GM10266 (cell line): Measurements from ENCODE around the gene GRB14.

Experiments
- DNase-seq: peaks from one replicate; pipeline ENCODE4 v3.0.0; 2012; ENCODE audit errors: extremely low spot score
- TF ChIP-seq, protein P1 (sequence below): IDR thresholded peaks from 2 replicates; pipeline ENCODE4 v1.5.1; 2012; ENCODE audit warnings: mild to moderate bottlenecking, low read depth; ENCODE audit not compliant: control insufficient read depth, insufficient read depth; ENCODE audit errors: missing control alignments

GRB14 gene

DNA sequence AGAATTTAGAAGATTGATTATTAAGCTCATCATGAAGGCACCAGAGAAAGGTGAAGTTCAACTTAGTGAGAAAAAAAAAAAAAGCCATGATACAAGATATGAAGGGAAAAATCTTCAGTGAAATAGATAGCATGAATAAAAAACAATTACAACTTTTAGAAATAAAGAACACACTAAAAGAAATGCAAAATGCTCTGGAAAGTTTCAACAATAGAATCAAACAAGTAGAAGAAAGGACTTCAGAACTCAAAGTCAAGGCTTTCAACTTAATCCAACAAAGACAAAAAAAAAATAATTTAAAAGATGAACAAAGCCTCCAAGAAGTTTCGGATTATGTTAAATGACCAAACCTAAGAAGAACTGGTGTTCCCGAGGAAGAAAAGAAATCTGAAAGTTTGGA is 105.5 kb downstream of the GRB14 start:
- TF ChIP-seq, protein P1, sequence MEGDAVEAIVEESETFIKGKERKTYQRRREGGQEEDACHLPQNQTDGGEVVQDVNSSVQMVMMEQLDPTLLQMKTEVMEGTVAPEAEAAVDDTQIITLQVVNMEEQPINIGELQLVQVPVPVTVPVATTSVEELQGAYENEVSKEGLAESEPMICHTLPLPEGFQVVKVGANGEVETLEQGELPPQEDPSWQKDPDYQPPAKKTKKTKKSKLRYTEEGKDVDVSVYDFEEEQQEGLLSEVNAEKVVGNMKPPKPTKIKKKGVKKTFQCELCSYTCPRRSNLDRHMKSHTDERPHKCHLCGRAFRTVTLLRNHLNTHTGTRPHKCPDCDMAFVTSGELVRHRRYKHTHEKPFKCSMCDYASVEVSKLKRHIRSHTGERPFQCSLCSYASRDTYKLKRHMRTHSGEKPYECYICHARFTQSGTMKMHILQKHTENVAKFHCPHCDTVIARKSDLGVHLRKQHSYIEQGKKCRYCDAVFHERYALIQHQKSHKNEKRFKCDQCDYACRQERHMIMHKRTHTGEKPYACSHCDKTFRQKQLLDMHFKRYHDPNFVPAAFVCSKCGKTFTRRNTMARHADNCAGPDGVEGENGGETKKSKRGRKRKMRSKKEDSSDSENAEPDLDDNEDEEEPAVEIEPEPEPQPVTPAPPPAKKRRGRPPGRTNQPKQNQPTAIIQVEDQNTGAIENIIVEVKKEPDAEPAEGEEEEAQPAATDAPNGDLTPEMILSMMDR: no peak
- no peak for DNase-seq

DNA sequence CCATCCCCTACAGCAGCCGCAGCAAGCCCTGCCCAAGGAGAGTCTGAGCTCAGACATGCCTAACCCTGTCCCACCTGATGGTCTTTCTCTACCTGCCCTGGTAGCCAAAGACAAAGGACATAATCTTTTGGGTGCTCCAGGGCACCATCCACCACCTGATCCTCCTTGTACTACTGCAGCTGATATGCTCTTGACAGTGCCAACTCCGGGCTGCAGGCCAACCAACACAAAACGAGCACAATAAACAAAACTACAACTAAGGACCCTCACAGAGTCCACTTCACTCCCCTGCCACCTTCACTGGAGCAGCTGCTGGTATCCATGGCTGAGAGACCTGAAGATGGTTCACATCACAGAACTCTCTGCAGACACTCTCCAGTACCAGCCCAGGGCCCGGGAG is 106.3 kb downstream of the GRB14 start:
- TF ChIP-seq, protein P1: no peak
- DNase-seq: no peak

DNA sequence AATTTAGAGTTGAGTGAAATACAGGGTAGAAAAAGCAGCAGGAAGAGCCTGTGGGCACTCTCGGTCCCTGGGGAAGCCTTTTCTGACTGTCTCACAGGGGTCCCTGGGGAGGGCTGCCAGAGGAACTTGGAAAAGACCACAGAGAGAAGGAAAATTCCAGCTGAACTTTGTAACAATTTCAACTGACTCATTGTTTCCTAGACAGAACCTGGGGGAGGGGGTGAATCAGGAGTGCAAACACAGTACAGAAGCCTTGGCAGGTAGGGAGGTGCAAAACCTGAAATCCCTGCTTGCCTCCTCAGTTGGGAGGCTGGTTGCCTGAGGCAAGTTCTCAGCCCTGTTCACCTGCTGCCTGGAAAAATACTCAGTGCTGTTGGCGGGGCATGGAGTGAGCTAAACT is 106.8 kb downstream of the GRB14 start:
- no peak for DNase-seq
- TF ChIP-seq, protein P1: no peak

DNA sequence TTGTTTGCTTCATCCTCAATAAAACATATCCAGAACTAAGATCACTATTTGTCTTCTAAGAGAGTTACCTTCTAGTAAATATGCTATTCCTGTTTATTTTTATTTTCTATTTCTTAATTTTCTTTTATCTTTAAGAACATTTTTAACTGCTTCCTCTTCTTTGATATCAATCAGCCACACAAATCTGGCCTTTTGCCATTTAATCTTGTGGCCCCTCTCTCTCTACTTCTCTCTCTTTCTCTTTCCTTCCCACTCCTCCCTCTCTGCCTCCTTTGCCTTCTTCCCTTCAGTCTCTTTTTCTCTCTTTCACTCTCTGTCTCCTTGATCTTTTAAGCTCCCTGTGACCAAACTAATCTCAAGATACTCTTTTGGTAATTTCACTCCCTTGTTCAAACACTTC is 108.4 kb downstream of the GRB14 start:
- DNase-seq: no peak
- TF ChIP-seq, protein P1: no peak

DNA sequence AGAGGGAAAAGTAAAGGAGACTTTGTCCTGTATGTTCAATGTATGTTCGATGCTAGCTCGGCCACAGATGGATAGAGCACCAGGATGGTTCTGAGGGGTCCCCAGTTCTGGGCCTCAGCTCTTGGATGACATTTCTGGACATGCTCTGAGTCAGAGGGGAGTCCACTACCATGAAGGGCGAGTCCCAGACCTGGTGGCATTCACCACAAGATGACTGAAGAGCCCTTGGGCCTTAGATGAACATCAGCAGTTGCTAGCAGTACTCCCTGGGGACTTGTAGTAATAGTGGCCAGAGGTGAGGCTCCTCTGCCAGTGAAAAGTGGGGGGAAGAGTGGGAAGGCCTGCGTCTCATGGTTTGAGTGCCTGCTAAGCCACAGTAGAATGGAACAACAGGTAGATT is 109.5 kb downstream of the GRB14 start:
- no peak for DNase-seq
- TF ChIP-seq, protein P1: no peak

DNA sequence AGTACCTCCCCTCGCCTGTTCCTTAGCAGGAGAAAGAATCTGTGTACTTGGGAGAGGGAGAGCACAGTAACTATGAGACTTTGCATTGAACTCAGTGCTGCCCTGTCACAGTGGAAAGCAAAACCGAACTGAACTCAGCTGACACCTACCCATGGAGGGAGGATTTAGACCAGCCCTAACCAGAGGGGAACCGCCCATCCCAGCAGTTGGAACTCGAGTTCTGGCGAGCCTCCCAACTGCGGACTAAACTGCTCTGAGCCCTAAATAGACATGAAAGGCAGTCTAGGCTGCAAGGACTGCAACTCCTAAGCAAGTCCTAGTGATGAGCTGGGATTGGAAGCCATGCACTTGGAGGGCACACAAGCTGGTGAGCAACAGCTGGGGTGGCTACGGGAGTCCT is 110.4 kb downstream of the GRB14 start:
- TF ChIP-seq, protein P1: no peak
- DNase-seq: no peak

DNA sequence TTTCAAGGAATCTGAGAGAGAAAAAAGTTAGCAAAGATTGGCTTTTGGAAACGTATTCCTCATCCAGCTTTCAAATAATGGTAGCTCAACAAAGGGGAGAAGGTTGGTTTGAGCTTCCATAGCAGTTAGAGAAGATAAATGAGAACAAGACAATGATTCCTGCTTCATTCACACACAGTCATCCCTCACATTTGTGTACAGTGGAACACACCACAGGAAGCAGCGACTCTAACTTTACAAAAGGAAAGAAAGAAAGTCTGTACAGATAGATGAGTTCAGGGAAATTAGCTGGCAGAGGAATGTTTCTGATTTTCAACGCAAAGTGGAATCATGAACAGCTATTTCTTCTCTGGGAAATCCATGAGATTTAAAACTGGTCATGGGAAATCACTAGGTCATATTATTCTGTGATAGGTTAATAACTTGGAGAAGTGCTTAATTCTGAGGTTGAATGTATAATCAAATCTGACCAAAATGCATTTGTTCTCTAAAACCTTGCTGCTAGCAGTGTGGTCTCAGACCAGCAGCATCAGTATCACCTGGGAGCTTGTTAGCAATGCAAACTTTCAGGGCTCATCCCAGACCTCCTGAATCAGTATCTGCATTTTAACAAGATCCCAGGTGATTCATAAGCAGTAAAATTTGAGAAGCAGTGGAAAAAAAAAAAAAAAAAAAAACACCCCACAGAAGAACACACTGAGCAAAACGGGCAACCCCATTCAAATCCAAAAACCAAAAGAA is 112.0 kb downstream of the GRB14 start:
- no peak for DNase-seq
- TF ChIP-seq, protein P1: no peak
